CD4-positive, alpha-beta T cell treated with Interleukin-10 for 1 hour (primary cell): ENCODE results near the gene TRIM31.

Experiments used
- DNase-seq: peaks from one replicate; pipeline ENCODE4 v3.0.0-alpha.2; 2020

Gene TRIM31

GRCh38 chr6:30113003-30113759 is at the start of gene TRIM31:
Gene TRIM31, minus strand, starts transcription at chr6:30113090. Its CDS starts 285 bp downstream, at chr6:30112805.
- DNase-seq = no peak

GRCh38 chr6:30162265-30163089 is 49.6 kb upstream of the TRIM31 start:
- DNase-seq = no peak

GRCh38 chr6:30160785-30161531 is 48.1 kb upstream of the TRIM31 start, which contains the start of gene TRIM10:
Gene TRIM10, minus strand, starts transcription at chr6:30161211. Its CDS starts 353 bp downstream, at chr6:30160858.
- DNase-seq = no peak

GRCh38 chr6:30160008-30160784 is 47.3 kb upstream of the TRIM31 start:
- no peak for DNase-seq

- DNase-seq = no peak
Observed at GRCh38 chr6:30158475-30159040, 45.7 kb upstream of the TRIM31 start.

GRCh38 chr6:30157999-30158398 is 45.1 kb upstream of the TRIM31 start:
- DNase-seq = no peak

- no peak for DNase-seq
Observed at GRCh38 chr6:30157581-30157980, 44.7 kb upstream of the TRIM31 start.

GRCh38 chr6:30156774-30157173 is 43.9 kb upstream of the TRIM31 start:
- DNase-seq = no peak

GRCh38 chr6:30156262-30156599 is 43.3 kb upstream of the TRIM31 start:
- no peak for DNase-seq

GRCh38 chr6:30155520-30156261 is 42.8 kb upstream of the TRIM31 start:
- no peak for DNase-seq

GRCh38 chr6:30154709-30155519 is 42.0 kb upstream of the TRIM31 start:
- no peak for DNase-seq

- no peak for DNase-seq
Observed at GRCh38 chr6:30154061-30154460, 41.2 kb upstream of the TRIM31 start.

GRCh38 chr6:30152910-30153610 is 40.2 kb upstream of the TRIM31 start:
- DNase-seq = no peak

- no peak for DNase-seq
Observed at GRCh38 chr6:30152016-30152673, 39.3 kb upstream of the TRIM31 start.

GRCh38 chr6:30151580-30151979 is 38.7 kb upstream of the TRIM31 start:
- DNase-seq = no peak

GRCh38 chr6:30150671-30151395 is 37.9 kb upstream of the TRIM31 start:
- no peak for DNase-seq

- no peak for DNase-seq
Observed at GRCh38 chr6:30149858-30150550, 37.1 kb upstream of the TRIM31 start.

- DNase-seq = no peak
Observed at GRCh38 chr6:30149234-30149633, 36.3 kb upstream of the TRIM31 start.
